GM19025 (cell line): Measurements from ENCODE around the gene CABP7.

Experiments used
- ATAC-seq: cut with Tn5 transposase; IDR thresholded peaks from one replicate; pipeline ENCODE4 v1.9.1; 2021; ENCODE audit warnings: mild to moderate bottlenecking, low read depth, moderate library complexity; ENCODE audit not compliant: unreplicated experiment

CABP7 gene

GRCh38 chr22:29702000-29702930, 17.5 kb upstream of the CABP7 start:
- ATAC-seq: no peak

GRCh38 chr22:29702931-29703501, 16.8 kb upstream of the CABP7 start:
- ATAC-seq: no peak

GRCh38 chr22:29703569-29704195, 16.1 kb upstream of the CABP7 start:
- ATAC-seq: no peak

GRCh38 chr22:29704528-29705285, 15.1 kb upstream of the CABP7 start:
- ATAC-seq: no peak

DNA sequence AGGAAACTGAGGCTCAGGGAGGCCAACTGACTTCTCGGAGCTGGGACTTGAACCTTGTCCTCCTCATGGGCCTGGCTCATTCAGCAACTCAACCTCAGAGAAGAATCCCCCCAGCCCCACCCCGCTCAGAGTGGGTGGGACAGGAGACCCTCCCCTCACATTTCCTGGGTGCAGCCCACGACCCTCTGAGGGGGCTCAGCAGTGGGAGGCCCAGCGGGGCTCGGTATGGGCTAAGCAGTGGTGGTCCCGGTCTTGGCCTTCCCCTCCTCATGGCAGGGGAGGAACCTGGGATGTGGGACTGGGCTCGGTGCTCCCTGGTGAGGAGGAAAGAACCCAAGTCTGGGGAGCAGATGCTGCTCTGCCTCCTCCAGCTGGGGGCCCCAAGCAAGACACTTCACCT, 14.2 kb upstream of the CABP7 start:
- no peak for ATAC-seq

- ATAC-seq: no peak
Observed at GRCh38 chr22:29706486-29706885, 13.3 kb upstream of the CABP7 start.

DNA sequence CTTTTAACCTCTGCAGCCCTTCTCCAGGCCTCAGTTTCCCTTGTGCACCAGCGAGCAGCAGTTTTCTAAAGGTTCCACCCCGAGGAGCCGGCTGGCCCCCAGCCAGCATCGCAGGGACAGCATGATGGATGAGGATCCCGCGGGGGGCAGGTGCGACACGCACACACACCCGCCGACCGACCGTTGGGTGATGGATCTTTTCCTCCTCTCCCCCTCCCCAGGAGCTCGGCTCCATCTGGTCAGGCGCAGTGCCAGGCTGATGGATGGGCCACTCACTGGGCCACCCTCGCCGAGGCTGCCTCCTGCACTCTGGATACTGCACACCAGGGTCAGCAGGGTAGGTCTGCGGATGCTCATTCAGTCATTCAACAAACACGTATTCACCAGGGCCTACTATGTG, 12.8 kb upstream of the CABP7 start:
- no peak for ATAC-seq

DNA sequence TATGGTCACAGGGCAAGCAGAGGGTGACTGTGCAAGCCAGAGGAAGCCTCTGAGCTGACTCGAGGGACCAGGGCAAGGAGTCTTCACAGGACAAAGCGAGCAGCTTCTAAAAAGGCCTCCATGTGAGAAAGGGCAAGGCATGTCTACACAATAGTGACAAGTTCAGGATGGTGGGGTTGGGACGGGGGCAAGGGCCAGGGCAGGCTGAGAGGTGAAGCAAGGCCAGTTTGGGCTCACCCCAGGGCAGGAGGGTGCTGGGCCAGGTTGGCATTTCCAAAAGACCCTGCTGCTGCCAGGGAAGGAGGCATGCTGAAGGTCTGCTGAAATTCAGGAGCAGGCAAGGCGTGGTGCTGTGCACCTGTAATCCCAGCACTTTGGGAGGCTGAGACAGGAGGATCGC, 12.3 kb upstream of the CABP7 start:
- no peak for ATAC-seq

DNA sequence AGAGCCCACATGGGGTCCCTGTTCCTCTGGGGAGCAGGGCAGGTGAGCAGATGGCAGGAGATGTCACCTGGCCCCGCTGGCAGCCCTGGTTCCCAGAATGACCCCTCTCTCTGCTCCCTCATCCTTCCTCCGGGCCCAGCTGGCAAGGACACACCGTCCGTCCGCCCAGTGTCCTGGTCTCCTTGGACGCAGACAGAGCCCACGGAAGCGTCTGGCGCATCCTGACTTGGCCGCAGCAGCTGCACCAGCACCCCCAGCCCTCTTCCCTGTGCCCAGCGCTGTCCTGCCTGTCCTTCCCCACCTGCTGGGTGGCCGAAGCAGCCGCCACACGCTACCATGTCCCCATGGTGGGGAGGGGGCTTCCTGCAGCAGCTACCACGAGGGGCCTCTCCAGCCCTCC, 9.6 kb upstream of the CABP7 start:
- no peak for ATAC-seq

DNA sequence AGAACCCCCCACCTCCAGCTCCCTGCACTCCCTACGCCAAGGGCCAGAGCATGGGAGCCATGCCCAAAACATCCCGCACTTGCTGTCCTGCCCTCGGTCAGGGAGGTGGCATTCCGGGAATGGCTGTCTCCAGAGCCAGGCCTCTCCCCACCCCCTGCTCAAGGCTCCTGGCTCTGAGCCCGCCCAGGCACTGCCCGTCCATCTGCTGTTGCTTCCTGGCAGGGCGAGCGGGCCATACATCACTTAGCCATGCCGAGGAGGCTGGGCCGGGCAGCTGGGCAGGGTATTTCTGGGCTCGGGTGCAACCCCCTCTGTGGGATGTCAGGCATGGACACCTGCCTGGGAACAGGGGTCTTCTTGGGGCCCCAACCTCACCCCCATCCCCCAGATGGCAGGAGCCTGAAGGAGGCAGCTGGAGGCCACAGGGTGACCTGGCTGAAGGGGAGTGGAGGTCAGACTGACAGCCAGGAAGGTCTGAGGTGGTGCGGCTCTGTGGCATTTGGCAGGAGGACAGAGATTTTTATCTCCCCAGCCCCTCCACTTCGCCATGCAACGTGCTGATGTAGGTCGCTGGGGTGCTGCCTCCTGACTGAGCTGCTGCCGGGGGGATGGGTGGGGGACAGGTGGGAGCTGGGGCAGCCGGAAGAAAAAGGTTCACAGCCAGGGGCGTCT, 8.7 kb upstream of the CABP7 start:
- no peak for ATAC-seq

DNA sequence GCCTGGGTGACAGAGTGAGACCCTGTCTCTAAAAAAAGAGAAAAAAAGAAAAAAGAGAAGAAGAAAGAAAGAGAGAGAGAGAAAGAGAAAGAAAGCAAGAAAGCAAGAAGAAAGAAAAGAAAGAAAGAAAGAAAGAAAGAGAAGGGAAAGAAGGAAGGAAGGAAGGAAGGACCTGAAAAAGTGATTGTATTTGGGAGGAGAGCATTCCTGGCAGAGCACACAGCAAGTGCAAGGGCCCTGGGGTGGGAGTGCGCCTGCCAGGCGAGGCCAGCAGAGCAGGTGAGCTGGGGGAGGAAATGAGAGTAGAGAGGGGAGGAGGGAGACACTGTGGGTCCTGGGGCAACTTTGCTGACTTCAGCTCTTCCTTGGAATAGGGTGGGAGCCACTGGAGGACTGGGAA, 7.7 kb upstream of the CABP7 start:
- ATAC-seq: no peak

DNA sequence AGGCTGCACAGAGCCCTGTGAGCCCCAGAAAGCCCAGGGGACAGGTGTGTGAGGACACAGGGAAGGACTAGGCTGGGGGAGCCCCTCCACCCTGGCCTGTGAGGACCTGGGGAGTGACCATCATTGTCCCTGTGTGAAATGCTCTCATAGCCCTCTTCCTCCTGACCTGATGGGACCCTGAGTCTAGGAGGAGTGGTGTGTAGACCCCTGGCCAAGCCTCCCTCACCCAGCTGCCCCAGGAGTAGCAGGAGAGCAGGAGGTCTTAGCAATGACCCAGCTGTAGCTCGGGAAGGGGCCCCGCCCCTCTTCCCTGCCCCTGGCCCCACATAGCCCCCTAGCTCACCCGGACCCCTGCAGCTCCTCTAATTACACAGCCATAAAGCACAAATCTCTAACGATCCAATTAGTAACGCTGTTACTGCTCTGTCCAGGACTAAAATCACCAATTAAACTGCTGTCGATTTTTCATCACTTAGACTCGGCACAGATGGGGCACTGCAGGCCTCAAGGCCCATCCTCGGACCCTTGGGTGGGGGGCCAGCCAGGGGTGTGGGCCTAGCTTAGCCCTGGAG, 6.6 kb upstream of the CABP7 start:
- ATAC-seq: no peak

DNA sequence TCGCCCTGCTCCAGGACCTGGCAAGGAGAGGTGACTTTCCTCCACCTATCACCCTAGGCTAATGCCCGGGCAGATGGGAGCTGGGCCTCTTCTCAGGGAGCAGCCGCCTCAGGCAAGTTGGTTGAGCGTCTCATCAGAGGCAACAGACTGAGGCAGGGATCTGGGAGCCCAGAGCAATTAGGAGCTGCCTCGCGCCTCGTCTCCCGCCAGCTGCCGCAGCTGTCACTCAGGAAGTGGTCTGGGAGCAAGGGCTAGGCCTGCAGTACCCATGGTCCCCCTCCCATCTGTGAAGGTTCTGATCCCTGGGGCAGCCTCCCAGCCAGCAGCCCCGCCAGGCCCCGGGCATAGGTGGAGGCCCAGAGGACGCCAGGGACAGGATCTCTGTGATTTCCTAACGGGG, 4.6 kb upstream of the CABP7 start:
- ATAC-seq: no peak

- no peak for ATAC-seq
Observed at GRCh38 chr22:29715705-29716104, 4.1 kb upstream of the CABP7 start.

DNA sequence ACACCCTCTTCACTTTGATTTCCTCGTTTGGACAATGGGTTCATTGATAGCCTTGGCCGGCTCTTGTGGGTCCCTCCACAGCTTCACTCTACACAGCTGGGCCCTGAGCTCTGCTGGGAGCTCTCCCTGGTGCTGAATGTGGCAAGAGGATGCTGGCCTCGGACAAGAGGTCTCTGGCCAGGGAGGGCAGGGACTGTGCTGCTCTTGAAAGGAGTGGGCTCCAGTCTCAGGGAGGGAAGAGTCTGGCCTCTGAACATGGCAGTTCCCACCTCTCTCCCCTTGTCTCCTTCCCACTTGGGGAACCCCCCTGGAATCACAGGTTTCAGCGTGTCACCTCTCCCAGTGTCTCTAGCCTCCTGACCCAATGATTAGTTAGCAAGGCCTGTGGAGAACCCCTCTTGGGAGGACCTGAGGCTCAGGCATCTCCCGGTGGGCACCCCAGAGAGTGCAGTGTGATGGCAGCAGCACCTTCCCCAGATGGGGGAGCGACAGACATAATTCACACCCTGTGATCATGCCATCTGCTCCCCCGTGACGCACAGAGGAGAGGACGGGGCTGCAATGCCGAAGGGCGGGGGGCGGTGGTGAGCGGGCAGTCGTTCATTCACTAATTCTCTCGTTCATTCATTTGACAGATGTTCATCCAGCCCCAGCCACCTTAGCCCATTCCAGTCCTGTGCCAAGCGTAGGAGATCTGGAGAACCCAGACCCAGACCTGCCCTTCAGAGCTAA, 2.8 kb upstream of the CABP7 start:
- no peak for ATAC-seq

DNA sequence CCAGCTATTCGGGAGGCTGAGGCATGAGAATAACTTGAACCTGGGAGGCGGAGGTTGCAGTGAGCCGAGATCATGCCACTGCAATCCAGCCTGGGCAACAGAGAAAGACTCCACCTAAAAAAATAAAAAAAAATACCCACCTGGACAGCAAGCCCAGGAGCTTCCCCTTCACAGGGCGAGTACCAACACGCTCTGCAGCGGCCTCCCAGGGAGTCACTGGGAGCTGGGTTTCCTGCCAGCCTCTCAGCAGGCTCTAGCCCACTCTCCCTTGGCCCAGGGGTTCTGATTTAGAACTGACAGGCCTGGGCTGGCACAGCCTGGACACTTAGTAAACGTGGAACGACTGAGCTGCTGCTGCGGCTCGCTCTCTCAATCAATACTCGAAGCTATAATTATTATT, 2.0 kb upstream of the CABP7 start:
- ATAC-seq: no peak

GRCh38 chr22:29718949-29719898, 579 bp upstream of the CABP7 start:
- no peak for ATAC-seq

DNA sequence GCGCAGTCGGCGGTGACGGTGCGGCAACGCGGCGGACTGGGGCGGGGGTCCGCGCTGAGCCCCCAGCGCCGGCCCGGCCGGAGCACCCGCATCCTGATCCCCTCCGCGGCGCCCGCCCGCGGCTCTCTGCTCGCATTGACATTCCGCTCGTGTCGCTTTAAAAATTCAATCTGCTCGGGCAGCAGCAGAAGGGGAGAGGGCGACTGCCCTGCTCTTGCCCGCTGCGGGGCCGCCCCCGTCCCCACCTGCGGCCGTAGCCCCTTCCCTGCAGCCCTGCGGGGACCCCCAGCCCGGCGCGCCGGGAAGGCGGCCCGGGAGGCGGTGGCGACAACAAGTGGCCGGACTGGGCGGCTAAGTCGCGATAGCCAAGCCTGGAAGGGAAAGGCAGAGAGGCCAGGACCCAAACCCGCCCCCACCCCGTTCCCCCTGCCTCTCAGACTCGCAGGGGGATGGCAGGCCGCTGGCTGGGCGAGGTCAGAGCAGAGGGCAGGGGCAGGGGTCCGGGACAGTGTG, 1.1 kb downstream of the CABP7 start:
- no peak for ATAC-seq
